Hematopoietic multipotent progenitor cell treated with erythropoietin and hydrocortisone succinate and interleukin-3 and kit ligand, for 4 days (in vitro differentiated cells): ENCODE results near the gene GDPGP1.
"Not testable (repeated sequence)": the region's sequence is repeated elsewhere in the genome, so short reads cannot be mapped to it uniquely, and the experiment has no call there.

Experiments used
- DNase-seq: peaks from one replicate; pipeline ENCODE4 v3.0.0-alpha.2; 2015

GDPGP1 gene

DNA sequence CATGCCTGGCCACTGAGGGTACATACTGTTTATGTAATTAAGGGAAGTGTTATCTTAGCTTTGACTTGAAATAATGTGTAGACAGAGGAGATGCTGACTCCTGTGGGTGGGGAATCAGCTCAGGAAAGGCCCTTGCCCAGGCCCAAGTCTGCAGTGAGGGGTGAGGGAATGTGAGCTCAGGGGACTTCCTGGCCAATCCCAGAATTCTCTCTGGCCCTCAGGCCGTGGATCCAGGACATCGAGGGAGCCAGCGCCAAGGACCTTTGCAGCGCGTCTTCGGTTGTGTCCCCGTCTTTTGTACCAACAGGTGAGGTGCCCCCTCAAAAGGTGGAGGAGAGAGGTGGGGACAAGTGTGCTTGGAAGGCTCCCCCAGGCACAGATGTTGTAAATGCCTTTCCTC lies 6.7 kb upstream of the GDPGP1 start:
- DNase-seq, result no peak

DNA sequence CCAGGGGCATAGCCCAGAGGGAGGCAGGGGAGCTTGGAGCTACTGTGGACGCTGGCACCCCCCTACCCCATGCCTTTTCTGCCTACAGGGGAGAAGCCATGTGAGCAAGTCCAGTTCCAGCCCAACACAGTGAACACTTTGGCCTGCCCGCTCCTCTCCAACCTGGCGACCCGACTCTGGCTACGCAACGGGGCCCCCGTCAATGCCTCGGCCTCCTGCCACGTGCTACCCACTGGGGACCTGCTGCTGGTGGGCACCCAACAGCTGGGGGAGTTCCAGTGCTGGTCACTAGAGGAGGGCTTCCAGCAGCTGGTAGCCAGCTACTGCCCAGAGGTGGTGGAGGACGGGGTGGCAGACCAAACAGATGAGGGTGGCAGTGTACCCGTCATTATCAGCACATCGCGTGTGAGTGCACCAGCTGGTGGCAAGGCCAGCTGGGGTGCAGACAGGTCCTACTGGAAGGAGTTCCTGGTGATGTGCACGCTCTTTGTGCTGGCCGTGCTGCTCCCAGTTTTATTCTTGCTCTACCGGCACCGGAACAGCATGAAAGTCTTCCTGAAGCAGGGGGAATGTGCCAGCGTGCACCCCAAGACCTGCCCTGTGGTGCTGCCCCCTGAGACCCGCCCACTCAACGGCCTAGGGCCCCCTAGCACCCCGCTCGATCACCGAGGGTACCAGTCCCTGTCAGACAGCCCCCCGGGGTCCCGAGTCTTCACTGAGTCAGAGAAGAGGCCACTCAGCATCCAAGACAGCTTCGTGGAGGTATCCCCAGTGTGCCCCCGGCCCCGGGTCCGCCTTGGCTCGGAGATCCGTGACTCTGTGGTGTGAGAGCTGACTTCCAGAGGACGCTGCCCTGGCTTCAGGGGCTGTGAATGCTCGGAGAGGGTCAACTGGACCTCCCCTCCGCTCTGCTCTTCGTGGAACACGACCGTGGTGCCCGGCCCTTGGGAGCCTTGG lies 5.9 kb upstream of the GDPGP1 start:
- DNase-seq, result no peak

DNA sequence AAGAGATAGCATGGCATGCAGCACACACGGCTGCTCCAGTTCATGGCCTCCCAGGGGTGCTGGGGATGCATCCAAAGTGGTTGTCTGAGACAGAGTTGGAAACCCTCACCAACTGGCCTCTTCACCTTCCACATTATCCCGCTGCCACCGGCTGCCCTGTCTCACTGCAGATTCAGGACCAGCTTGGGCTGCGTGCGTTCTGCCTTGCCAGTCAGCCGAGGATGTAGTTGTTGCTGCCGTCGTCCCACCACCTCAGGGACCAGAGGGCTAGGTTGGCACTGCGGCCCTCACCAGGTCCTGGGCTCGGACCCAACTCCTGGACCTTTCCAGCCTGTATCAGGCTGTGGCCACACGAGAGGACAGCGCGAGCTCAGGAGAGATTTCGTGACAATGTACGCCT lies 5.0 kb upstream of the GDPGP1 start:
- no peak for DNase-seq

DNA sequence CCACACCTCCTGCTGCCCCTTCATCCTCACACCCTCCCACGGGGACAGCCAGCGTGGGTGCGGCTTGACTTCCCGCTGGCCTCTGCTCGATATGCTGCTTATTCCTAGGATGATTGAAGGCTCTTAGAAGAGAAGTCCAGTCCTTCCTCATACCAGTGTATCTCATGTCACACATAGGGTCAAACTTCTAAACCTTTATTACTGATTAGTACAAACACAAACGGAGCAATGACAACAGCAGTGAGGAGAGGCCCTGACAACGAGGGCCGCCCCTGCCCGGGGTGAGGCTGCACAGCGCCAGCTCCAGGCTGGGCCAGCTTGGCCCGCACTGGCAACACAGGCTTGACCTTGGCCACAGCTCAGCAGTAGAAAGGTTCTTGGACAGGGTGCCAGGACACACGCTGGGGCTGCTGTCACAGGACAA lies 3.9 kb upstream of the GDPGP1 start:
- no peak for DNase-seq

DNA sequence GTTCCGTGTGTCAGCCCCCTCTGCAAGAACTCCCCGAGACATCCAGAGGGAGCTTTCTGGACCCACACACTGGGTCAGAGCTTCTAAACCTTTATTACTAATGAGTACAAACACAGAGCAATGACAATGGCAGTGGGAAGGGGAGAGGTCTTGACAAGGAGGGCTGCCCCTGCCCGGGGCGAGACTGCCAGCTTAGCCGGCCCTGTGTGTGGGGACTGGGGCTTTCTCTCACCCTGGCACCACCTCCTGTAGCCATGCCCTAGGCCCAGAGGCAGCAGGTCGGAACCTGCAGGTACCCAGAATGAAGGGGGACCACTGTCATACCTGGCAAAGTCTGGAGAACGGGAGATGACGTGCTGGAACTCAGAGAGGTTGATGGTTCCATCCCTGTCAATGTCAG lies 3.4 kb upstream of the GDPGP1 start:
- DNase-seq, result no peak

DNA sequence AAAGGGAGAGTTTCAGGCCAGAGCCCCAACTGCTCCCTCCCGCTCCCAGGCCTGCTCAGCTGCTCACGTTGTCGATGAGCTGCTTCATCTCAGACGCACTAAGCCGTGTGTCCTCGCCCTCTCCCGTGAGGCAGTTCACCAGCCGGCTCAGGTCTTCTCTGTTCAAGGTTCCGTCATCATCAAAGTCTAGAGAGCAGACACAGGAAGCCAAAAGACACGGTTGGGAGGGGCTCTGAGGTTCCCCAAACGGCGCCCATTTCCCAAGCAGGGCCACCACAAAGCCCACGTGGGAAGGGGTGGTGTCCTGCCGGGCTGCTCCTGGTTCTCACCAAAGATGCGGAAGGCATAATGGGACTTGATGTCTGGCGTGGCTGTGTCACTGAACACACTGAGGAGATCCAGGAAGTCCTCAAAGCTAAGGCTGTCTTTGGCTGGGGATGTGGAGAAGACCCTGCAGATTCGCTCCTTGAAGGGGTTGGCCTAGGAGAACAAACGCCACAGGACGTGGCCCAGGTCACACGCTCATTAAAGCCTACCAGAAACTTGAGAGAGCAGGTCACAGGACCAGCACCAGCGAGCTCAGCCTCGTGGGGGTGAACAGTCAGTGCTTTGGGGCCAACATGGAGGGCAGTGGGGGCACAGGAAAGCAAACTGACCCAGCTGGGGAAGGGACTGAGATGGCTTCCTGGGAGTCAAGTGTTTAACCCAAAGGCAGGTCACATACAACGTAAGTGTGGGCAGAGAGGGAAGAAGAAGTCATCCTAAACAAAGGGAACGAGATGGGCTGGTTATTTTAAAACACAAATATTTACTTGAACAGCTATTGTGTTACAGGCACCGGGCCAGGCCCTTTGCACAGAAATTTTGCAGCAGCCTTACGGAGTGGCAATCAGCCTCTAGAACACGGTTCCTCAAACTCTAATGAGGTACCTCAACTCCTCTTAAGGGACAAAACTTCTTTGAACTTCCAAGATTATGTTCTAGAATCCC lies 2.7 kb upstream of the GDPGP1 start:
- peak; percentile 45 for DNase-seq

DNA sequence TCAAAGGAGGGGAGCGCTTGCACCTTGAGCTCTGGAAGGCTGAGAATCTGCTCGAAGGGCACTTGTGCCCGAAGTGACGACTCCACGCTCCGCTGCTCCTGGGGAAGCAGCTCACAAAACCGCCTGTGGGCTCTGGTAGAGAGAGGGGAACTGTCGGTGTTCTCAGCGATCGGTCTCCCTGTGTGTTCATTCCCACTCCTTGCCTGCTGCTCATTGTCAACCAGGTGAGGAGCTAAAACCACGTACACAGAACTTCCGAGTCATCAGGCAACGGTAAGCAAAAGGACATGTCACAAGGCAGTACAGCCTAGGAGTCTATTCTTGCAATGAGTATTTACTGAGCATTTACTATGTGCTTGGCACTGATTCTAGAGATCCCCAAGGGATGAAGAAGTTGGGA lies 1.8 kb upstream of the GDPGP1 start:
- DNase-seq, result no peak

DNA sequence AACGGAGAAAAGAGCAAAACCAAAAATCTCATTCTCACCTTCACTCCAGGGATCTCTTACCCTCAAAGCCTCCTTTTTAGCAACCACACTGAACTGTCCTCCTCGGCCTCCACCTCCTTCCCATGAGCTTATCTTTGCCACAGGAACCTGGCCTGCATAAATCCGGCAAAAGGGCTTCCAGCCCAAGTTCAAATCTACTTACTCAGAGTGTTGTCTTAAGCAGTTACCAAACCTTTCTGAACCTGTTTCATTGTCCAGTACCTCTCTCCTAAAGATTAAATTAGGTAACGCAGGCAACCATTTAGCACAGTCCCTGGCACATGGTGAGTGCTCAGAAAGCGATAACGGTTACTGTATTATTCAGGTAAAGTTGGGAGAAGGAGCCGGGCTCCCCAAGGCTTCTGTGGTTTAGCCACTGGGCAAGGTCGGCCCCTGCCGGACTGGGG lies 1.0 kb upstream of the GDPGP1 start:
- DNase-seq, result no peak

DNA sequence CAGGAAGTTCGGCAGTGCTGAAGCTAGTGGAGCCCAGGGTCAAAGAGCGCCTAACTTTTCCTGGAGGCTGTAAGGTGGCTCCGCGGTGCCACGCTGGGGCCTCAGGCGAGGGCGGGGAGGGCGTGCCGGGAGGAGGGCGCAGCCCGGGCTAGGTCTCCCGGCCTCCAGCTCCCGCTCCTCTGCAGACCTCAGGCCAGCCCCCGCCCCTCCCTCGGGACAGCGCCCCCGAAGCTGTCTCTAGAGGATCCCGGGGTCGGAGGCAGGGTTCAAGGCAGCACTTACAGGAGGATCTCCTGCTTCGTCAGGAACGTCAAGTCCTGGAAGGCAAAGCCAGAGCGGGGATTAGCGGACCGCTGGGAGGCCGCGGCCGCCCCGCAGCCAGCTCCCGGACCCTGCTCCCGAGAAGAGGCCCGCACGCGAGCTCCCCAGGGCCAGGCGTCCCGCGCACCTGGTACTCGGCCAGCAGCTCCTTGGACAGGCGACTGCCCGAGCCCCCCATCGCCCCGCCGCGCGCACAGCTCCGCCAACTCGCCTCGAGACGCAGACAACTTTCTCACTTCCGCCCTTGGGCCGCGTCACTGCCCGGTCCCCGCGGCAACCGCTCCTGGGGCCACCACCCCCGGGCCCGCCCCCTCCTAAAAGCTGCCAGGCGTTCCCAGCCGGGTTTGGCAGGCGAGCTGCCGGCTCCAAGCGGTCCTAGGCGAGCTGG lies 468 bp upstream of the GDPGP1 start, which contains the start of gene CIB1:
Gene CIB1, minus strand, starts transcription at position 555 of the 709 bp plus-strand sequence. Its CDS starts 56 bp downstream, at position 499.
- peak; percentile 99 for DNase-seq

DNA sequence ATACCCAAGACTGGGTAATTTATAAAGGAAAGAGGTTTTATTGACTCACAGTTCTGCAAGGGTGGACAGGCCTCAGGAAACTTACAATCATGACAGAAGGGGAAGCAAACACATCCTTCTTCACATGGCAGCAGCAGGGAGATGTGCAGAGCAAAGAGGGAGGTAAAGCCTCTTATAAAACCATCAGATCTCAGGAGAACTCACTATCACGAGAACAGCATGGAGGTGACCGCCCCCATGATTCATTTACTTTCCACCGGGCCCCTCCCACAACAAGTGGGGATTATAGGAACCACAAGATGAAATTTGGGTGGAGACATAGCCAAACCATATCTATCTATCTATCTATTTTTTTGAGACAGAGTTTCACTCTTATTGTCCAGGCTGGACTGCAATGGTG lies 5.4 kb downstream of the GDPGP1 start:
- DNase-seq, result peak; percentile 24

DNA sequence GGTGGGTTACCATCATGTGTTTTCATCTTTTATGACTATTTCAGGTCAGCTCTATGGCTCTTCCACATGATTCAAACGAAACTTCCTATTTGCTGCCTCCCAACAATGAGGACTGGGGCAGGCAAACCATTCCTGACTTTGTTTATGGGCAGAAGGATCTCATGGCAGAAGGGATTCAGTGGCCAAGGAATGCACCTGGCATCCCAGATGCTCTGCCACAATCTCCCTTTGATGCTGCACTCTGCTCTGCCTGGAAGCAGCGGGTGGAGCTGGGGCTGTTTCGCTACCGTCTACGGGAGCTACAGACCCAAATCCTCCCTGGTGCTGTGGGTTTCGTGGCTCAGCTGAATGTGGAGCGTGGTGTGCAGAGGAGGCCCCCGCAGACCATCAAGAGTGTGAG lies 6.8 kb downstream of the GDPGP1 start:
- DNase-seq, result no peak

DNA sequence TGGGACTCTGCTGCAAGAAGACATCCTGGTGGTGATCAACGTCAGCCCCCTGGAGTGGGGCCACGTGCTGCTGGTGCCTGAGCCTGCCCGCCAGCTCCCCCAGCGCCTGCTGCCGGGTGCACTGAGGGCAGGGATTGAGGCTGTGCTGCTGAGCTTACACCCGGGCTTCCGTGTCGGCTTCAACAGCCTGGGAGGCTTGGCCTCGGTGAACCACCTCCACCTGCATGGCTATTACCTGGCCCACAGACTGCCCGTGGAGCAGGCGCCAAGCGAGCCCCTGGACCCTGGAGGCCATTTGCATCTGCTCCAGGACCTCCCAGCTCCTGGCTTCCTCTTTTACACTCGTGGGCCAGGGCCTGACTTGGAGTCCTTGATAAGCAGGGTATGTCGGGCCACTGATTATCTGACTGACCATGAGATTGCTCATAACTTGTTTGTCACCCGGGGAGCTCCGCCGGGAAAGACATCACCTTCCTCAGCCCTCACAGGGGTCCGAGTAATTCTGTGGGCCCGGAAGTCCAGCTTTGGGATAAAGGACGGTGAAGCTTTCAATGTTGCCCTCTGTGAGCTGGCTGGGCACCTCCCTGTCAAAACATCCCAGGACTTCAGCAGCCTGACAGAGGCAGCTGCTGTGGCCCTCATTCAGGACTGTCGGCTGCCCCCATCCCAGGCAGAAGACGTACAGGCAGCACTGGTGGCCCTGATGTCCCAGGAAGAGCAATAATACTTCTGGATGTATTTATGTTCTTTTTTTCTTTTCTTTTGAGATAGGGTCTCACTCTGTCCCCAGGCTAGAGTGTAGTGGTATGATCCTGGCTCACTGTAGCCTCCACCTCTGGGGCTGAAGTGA lies 7.6 kb downstream of the GDPGP1 start:
- peak; percentile 61 for DNase-seq

DNA sequence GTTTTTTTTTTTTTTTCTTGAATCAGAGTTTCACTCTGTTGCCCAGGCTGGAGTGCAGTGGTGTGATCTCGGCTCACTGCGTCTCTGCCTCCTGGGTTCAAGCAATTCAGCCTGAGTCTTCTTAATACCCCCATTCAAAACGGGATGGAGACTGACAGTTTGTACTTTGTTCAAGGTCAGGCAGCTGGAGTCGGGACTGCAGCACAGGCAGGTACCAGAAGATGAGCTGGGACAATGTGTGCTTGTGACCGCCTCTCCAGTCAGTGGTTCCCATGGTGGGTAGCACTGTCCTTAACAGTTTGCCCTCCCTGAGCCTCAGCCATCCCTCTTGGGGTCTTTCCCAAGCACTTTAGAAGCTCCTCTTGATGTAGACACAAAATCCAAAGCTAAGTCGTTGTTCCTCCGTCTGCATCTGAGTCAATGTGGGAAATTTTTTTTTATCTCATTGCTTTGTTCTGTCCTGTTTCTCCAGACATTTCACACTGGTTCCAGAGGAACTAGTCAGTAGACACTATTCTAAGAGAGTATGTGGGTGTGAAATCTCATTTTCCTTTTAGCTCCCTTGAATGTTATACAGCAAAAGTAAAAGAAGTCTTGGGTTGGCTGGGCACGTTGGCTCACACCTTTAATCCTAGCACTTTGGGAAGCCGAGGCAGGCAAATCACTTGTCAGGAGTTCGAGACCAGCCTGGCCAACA lies 10.1 kb downstream of the GDPGP1 start:
- no peak for DNase-seq

DNA sequence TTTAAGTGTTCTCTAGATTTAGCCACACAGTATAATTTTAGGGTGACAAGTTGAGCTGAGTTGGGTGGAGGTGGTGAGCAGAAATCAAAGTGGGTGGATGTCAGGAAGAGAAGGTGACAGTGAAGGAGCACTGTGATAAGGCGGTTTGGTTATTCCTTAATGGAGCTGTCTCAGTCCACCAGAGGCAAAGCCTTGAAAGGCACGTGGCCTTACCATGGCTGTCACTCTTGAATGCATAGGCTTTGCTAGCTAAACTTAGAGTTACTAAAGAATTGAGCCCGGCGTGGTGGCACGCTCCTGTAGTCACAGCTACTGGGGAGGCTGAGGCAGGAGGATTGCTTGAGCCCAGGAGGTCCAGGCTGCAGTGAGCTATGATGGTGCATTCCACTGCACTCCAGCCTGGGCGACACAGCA lies 14.8 kb downstream of the GDPGP1 start:
- DNase-seq, result no peak

DNA sequence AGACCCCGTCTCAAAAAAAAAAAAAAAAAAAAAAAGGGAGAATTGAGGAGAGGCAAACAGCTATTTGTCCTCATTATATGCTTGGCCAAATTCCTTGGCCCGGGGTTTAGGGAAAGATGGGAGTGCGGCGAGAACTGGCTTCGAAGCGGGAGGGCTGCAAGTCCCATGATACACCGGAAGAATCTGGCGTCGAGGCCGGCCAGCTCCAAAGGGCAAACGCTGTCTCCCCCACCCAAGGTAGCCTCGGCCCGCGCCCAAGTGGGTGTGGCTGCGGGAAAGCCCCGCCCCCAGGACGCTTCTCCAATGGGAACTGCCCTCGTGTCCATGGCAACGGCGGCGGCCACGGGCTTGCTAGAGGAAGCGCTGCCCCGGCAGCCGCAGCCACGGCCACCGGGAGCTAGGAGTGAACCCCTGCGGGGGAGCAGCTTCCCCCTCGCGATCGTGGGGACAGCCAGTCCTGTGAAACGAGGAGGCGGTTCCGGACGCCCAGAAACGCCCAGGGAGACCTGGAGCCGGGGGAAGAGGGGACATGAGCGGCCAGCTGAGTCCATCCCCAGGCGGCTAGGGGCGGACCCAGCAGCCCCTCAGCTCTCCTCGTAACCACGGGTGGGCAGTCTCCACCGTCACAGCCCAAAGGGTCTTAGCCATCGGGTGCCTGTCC lies 15.3 kb downstream of the GDPGP1 start, which contains the start of gene TTLL13:
Gene TTLL13, plus strand, starts transcription at position 354 of the 661 bp plus-strand sequence. CDS start 1,075 bp downstream, outside the sequence.
- peak; percentile 95 for DNase-seq

DNA sequence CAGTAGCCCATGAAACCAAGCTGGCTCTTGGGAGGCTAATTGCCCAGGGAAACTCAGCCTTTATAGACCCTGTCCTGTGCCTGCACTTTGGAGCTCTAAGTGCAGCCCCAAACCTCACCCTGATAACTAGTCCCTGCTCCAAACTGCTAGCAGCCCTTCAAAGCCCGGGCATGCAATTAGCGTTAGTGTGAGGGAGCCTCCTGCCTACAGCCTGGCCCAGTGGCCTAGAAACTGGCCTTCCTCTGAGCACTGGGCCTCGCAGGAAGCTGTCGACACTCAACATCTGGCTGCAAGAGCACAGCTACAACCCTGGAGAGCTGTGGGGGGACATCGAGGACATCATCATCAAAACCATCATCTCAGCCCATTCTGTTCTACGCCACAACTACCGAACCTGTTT lies 23.8 kb downstream of the GDPGP1 start:
- DNase-seq, result no peak

DNA sequence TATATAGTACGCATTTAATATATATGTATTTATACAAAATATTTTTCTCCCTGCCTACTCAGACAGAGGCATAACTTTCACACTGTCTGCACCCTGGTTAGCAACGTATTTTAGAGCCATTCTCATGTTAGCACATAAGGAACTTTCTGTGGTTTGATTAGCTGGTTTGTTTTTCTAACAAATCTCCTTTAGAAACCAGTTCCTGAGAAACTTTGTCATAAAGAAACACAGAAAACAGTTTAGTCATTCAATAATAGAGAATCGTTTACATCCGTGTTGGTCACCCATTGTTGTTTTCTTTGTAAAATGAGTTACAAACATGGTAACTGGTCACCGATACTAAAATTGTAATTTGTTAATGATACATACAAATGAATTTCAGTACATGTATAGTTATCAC lies 25.5 kb downstream of the GDPGP1 start:
- DNase-seq, result no peak

DNA sequence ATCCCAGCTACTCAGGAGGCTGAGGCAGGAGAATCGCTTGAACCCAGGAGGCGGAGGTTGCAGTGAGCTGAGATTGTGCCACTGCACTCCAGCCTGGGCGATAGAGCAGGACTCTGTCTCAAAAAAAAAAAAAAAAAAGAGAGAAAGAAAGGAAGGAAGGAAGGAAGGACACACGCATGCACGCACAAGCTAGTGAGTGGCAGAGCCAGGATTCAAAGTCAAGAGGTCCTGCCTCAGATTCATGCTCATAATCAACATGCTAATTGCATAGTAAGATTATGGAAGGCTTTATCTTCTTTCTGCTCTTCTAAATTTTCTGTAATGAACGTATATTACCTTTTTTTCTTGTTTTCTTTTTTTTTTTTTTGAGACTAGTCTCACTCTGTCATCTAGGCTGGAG lies 26.7 kb downstream of the GDPGP1 start:
- not testable (repeated sequence) for DNase-seq

DNA sequence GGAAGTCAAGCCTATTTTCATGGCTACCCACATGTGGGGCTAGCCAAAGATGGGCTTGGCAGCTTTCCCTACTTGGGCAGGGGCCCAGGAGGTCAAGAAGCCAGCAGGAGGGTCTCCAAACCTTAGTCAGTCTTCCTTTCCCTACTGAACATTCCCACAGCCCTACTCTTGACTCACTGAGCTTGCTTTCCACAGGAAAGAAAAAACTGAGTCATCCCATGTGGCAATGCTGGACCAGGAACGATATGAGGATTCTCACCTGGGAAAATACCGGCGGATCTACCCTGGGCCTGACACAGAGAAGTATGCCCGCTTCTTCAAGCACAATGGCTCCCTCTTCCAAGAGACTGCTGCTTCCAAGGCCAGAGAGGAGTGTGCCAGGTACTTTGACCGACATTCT lies 27.8 kb downstream of the GDPGP1 start:
- DNase-seq, result no peak

DNA sequence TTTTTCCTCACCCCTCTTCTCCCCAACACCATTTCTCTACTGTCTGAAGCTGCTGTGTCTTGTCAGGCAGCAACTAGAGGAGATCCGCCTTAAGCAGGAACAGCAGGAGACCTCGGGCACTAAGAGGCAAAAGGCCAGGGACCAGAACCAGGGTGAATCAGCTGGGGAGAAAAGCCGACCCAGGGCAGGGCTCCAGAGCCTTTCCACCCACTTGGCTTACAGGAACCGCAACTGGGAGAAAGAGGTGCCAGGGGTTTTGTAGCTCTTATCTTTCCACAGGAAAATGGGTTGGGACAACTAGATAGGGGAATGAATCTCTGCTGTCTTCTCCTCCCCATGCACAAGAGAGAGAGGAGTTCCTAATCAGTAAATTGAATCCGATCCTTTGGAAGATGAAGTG lies 28.4 kb downstream of the GDPGP1 start:
- no peak for DNase-seq
